NCI-H1417 (cell line): Measurements from ENCODE around the gene NOVA2.
"Not testable (repeated sequence)": the region's sequence is repeated elsewhere in the genome, so short reads cannot be mapped to it uniquely, and the experiment has no call there.

Experiments
- DNase-seq, 3 experiments: peaks; one replicate each; lab custom pipeline; 2025; lab: John Stamatoyannopoulos, UW

NOVA2 gene

DNA sequence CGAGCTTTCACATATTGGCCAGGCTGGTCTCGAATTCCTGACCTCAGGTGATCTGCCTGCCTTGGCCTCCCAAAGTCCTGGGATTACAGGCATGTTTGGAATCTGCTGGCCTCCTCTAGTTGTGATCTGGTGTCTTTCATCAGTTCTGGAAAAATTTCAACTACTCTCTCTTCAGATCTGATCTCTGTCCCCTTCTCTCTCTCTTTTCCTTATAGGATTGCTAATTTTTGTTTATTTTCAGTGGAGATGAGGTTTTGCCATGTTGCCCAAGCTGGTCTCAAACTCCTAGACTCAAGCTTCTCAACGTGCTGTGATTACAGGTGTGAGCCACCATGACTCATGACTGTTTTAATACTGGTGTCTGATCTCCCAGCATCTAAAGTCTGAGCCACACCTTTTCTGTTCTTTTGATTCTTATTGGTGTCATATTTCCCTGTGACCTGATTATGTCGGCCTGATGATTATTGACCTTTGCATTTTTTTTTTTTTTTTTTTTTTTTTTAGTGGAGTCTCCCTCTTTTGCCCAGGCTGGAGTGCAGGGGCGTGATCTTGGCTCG is 48.7 kb downstream of the NOVA2 start:
- DNase-seq: no peak

DNA sequence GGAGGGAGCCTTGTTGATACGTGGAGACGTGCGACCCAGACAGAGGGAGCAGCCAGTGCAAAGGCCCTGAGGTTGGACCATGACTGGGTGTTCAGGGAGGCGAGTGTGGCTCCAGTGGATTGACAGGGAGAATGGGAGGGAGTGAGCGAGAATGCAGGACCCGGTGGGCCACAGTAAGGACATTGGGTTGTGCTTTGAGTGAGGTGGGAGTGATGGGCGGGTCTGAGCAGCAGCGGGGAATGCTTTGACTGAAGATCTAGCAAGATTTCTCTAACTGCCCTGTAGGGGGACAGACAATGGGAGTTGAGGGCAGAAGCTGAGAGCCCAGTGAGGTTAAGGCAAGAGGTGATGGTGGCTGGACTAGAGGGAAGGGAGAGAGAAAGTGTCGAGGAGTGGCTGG is 51.4 kb downstream of the NOVA2 start:
- no peak for DNase-seq

DNA sequence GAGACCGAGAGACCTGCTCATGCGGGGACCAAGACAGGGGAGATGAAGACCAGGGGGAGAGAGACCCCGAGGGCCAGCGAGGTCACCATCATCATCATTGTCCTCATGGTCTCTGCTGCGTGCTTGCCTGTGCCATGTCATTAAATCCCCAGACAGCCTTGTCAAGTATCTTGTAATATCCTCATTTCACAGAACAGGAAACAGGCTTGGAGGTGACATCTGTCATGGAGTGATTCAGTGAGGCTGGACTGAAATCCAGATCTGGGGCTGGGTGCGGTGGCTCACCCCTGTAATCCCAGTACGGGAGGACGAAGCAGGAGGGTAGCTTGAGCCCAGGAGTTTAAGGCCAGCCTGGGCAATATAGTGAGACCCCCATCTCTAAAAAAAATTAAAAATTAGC is 53.2 kb downstream of the NOVA2 start:
- no peak for DNase-seq

DNA sequence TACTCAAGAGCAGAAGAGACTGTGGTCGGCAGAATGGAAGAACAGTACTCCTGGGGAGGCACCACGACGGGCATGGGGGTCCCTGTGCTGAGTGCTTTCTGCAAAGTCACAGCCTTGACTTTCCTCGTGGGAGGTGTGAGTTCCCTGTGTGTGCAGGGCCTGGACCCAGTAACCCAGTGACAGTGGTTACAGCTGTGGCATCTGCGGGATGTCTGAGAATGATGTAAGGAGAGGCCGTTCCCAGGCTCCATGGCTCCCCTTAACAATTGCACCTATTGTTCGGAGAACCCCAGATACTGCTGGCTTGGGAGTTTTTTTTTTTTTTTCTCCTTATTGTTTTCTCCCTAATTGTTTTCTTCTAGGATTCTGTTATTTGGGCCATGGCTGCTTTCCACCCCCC is 54.0 kb downstream of the NOVA2 start:
- no peak for DNase-seq

DNA sequence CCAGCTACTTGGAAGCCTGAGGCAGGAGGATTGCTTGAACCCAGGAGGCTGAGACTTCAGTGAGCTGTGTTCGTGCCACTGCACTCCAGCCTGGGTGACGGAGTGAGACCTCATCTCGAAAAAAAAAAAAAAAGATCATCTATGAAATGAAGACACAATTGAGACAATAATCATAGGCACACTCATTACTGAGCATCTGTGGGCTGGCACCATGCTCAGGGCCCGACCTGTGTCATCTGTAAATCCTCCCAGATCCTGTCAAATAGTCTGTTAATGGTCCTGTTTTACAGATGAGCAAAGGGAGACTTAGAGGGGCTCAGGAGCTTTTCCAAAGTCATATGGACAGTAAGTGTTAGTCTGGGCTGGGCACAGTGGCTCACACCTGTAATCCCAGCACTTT is 54.9 kb downstream of the NOVA2 start:
- no peak for DNase-seq

DNA sequence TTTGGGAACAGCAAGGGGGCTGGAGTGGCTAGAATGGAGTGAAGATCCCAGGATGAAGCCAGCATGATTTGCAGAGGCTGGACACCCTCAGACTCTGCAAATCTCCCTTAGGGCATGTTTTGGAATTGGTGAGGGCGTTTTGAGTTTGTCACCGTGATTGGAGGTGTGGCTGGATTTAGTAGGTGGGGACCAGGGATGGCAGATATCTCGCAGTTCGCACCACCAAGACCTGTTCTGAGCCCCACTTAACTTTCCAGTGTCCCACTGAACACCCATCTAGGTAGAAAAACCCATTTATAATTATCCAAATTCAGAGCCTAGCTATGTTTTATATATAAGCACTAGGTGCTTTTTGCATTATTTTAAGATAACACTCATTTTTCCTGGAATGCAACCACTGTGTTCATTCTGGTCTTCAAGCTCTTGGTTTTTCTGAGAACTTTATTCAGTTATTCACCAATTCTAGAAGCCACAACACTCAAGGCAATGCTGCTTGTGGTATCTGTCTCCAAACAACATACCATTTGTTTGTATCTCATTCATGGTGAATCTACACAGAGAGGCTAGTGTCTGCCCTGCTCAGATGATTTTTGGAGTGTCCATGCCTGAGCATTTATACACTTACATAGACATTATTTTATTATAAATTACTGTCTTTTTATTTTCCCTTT is 56.1 kb downstream of the NOVA2 start:
- DNase-seq: no peak

DNA sequence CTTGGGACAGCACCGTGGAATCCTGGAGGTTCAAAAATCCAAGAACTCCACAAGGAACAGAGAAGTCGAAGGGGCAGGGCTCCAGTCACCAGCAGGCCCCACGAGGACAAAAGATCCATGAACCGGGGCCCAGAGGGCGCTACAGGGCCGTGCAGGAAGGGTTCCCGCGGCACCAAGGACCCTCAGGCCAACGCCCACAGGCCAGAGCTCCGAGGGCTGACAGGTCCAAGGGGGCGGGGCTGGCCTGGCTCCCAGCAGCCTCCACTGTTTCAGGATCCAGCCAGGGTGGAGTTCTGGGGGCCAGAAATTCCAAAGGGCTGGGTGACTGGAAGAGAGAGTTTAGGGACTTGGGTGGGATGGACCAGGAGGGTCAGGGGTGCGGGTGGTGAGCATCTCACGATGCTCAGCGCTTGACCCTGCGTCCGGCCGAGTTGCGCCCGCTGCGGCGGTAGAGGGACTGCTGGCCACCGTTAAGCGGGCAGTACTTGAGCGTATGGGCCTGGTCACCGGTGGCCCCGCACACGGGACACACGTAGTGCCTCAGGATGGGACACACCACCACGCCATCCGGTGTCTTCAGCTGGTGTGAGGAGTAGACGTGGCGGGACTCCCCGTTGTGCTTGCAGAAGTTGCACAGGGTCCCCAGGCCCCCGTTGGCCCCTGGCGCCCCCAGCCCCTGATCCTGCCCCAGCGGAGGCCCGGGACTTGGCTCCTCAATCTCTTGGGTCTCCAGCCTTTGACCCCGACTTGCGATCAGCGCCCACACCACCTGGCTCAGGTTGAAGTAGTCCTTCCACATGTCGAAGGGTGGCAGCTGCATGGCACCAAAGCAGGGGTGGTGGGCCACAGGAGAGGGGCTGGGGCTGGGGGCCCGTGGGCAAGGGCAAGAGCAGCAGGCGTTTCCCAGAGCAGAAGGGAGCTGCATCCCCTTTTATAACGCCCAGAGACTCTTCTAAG is 59.5 kb downstream of the NOVA2 start, which contains the start of gene NANOS2:
Gene NANOS2 (minus strand): TSS at position 905 of the 957 bp plus-strand sequence. CDS start 85 bp downstream, at position 820.
- no peak for DNase-seq

DNA sequence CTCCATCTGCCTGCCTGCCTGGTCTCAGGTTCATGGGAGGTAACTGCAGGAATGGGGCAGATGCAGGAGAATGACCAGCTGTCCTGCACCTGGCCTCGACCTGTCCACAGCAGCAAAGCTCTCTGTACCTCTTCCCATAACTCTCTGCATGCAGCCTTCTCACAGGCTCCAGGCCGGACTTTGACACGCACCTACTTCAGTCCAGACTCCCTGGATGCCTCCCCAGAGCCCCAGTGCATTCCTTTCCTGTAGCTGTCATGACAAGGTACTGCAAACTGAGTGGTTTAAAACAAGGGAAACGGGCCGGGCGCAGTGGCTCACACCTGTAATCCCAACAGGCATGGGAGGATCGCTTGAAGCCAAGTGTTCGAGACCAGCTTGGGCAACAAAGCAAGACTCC is 62.4 kb downstream of the NOVA2 start:
- no peak for DNase-seq

DNA sequence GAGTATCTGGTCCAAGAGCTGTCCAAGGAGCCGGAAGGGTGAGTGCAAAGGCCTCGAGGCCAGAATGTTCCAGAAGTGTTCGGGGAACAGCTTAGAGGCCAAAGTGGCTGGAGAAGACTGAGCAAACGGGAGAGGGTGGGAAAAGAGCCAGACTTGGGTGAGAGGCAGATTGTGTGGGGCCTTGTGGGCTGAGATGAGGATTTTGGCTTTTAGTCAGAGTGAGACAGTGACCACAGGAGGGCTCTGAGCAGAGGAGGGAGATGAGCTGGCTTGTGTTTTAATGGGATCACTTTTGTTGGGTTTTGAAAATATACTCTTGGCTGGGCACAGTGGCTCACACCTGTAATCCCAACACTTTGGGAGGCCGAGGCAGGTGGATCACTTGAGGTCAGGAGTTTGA is 64.7 kb downstream of the NOVA2 start:
- no peak for DNase-seq

DNA sequence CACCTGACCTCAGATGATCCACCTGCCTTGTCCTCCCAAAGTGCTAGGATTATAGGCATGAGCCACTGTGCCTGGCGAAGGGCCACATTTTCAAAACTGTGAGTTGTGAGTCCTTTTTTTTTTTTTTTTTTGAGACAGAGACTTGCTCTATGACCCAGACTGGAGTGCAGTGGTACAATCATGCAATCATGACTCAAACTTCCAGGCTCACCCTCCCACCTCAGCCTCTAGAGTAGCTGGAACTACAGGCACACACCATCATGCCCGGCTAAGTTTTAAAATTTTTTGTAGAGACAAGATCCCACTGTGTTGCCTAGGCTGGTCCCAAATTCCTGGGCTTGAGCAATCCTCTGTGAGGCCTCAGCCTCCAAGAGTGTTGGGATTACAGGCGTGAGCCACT is 67.4 kb downstream of the NOVA2 start:
- DNase-seq: no peak

DNA sequence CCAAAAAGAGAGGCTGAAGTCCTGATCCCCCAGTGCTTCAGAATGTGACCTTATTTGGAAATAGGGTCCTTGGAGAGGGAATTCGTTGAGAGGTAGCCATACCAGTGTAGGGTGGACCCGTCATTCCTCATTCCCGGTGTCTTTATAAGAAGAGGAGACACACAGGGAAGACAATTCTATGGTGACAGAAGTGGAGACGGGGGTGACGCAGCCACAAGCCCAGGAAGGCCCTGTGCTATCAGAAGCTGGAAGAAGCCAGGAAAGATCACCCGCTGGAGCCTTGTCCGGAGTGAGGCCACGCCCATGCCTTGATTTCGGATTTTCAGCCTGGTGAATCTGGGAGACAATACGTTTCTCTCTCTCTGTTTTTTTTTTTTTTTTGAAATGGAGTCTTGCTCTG is 68.7 kb downstream of the NOVA2 start:
- no peak for DNase-seq

DNA sequence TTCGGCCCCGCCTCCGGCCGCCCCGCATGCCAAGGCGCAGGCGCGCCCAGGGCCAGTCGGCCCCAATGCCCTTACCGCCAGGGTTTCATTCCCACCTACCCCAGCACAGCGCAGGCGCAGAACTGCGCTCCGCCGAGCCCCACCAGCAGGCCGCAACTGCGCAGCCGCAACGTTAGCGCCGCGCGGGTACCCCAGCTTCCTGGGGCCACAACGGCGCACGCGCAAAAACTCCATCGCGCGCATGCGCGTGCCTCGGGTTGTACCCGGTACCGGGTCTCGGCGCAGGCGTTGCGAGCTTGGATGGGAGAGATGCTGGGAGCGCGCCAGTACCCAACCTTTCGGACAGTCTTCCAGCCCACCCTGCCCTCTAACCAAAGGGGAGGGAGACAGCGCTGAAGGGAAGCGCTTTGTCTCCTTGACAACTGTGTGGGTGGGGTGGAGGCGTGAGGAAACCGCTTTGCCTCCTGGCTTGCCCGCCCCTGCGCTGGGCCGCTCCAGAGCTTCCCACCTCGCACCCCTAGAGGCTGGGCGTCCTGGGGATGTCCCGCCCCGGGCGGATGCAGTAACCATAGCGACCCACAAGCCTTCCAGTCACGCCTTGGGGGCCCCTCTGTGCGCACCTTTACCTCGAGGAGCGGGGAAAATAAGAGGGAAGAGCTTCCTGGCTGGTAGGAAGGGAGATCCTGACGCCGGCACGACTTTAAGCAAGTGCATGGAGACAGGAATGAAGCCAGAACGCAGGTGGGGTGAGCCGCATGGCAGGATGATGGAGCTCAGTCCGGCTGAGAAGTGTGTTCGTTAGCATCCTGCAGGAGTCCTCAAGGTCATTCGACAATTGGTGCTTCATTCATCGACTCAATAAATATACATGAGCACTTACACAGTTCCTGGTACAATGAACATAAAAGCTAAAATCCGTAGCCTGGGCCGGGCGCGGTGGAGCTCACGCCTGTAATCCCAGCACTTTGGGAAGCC is 70.7 kb downstream of the NOVA2 start:
- DNase-seq: peak; percentile 98 to 99 (median 99)

DNA sequence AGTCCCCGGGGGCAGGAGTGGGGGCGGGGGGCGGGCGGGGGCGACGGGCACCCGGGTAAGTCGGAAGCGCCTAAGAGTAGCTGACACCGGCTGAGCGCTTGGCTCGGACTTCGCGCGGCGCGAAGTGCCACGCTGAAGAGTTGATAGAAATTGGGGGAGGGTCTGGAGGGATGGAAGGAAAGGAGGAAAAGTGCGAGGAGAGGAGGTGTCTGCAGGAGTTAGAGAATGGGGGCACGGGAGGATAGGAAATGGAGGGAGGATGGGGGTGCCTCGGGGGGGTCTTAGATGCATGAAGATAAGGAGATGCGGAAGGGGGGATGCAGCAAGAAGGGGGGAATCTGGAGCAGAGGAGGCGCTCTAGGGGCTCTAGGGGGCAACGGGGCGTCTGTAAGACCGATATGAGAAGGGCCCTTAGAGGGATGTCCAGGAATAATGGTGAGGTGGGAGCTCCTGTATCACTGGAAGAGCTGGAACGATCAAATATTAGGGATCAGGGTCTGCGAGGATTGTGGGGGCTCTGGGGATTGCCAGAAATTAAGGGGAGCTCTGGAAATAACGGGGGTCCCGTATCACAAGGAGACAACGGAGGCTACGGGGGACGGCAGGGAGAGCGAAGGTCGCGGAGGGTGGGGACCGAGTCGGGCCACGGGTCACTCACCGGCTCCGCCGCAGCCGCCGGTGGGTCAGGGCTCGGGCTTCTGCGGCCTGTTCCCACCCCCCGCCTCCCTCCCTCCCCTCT is 71.6 kb downstream of the NOVA2 start, which contains the start of gene MYPOP:
Gene MYPOP (minus strand): TSS at position 702 of the 739 bp plus-strand sequence. CDS start 840 bp downstream, outside the sequence.
- peak; percentile 22 to 67 (median 56) for DNase-seq

DNA sequence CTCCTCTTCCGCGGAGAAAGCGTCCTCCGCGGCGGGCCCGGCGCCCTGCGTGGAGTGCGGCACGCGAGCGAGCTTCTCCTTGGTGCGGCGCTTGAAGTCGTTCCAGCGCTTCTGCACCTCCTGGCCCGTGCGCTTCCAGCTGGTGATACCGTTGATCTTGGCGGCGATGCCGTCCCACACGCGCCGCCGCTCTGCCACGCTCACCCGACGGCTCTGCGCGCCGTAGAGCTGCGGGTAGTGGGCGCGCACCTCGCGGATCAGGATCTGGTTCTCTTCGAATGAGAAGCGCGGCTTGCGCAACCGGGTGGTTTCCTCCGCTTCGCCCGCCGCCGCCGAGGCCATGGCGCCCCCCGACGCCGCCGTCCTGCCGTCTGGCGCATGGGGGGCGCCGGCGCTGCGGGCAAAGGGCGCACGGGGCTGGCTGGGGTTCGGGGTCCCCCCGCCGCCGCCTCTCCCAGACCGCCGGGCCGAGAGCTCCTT is 72.2 kb downstream of the NOVA2 start:
- DNase-seq: peak; percentile 31 to 53 (median 40)

DNA sequence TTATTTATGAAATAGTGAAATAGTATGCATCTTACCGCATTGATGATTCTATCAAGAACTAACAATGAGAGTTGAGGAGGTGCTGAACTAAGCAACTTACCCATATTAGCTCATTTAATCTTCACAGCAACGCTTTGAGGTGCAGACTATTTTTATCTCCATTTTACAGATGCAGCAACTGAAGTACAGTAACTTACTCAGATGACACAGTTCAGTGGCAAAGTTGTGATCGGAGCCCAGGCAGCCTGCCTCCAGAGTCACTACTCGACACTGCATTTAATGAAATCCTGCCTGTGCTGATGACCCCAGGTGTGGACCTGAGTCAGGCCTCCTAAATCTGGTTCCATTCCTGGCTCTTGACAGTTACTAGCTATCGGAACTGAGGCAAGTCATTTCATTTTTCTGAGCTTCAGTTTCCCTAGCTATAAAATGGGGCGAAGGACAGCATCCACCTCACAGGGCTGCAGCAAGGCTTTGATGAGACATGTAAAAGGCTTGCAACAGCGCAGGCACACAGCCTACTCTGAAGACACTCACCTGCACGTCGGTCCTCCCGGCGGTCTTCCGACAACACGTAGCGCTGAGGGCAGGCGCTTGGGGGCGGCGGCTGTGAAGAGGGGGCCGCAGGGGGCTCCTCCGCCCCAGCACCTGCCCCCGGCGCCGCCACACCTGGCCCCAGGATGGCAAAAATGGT is 72.8 kb downstream of the NOVA2 start:
- peak in 1 of 3 experiments; percentile 40 for DNase-seq

DNA sequence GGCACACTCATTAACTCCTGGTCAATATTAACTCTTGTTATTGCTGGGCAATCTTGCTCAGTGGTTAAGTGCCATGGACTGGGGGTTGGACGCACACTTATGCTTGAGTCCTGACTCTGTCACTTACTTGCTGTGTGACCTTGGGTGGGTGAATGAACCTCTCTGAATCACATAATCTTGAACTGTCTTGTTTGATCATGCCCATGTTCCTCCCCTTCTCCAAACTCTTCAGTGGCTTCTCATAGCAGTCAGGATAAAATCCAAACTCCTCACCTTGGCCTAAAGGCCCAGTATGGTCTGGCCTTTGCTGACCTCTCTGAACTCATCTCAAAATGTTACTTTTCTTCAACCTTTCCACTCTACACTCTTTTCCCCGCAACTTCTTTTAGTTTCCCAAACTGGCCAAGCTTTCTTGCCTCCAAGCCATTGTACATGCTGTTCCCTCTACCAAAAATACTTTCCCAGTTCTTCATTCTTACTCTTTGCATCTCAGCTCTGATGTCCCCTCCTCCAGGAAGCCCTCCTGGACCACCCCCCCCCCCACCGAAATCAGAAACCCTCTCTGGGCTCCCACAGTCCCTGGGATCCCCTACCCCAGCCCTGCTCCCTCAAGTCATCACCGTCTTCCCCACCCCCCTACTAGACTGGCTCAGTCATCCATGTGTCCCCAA is 73.6 kb downstream of the NOVA2 start:
- no peak for DNase-seq

DNA sequence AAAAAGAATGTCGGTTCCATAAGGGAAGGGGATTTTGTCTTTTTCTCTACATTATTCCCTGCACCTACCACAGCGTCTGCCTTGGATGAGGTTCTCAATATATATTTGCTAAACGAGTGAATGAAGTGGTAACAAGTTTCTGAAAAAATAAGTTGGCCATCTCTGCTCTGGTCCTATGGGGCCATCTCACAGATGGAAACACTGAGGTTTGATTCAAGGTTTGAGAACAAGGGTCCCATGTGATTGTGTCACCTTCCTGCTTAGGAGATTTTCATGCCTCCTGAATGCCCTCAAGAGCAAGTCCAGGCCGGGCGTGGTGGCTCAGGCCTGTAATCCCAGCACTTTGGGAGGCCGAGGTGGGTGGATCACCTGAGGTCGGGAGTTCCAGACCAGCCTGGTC is 74.4 kb downstream of the NOVA2 start:
- DNase-seq: no peak

DNA sequence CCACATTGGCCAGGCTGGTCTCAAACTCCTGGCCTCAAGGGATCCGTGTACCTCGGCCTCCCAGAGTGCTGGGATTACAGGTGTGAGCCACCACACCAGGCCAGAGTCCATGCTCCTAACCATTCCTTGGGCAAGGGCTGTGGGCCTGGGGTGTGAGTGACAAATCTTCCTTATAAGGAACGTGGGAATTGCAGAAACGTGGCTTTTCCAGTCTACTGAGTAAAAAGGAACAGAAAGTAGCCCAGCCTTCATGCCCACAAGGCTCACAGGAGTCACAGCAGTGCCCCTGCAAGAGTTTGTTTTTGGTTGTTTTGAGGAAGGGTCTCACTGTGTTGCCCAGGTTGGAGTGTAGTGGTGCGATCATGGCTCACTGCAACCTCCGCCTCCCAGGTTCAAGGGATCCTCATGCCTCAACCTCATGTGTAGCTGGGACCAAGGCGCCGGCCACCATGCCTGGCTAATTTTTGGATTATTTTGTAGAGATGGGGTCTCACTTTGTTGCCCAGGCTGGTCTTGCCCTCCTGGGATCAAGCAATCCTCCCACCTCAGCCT is 76.3 kb downstream of the NOVA2 start:
- no peak for DNase-seq

DNA sequence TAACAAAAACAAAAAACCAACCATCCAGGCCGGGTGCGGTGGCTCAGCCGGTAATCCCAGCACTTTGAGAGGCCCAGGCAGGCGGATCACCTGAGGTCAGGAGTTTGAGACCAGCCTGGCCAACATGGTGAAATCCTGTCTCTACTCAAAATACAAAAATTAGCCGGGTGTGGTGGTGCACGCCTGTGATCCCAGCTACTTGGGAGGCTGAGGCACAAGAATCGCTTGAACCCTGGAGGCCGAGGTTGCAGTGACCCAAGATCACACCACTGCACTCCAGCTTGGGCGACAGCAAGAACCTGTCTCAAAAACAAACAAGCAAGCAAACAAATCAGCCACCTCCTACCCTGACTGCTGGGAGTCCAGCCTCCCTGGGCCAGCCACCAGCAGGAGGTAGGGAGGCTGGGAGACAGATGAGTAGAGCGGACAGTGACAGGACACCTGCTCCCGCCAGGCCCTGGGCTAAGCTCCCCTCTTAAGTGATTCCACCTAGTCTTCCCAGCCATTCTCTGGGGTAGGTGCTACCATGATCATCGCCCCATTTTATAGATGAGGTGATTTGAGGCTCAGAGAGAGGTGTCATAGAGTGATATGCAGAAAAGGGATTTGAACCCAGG is 77.6 kb downstream of the NOVA2 start:
- DNase-seq: not testable (repeated sequence)
